Ishikawa (cell line): ENCODE results near the gene CCL15.

Source experiments
- EGR1 ChIP-seq: IDR thresholded peaks from 2 replicates; pipeline ENCODE4 v1.6.1; 2012
- EP300 ChIP-seq: IDR thresholded peaks from 2 replicates; pipeline ENCODE4 v1.6.1; 2012; ENCODE audit warnings: borderline replicate concordance
- YY1 ChIP-seq: IDR thresholded peaks from 2 replicates; pipeline ENCODE4 v1.6.1; 2012; ENCODE audit warnings: low read depth
- TF ChIP-seq, protein P1 (sequence below): IDR thresholded peaks from 2 replicates; pipeline ENCODE4 v1.6.1; 2012; ENCODE audit warnings: low read depth, mild to moderate bottlenecking

DNA sequence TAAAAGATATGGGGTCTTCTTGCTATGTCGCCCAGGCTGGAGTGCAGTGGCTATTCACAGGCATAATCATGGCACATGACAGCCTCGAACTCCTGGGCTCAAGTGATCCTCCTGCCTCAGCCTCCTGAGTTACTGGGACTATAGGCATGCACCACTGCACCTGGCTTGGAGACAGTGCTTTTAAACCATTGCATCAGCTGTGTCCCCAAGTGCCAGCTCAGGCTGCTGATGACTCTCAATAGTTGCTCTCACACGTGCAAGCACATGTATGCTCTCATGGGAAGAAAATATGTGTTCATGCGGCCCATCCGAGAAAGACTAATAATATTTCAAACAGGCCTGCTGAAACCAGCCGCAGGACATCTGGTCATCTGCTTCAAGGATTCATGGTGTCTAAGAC lies 28.8 kb downstream of the CCL15 start:
- TF ChIP-seq, protein P1, sequence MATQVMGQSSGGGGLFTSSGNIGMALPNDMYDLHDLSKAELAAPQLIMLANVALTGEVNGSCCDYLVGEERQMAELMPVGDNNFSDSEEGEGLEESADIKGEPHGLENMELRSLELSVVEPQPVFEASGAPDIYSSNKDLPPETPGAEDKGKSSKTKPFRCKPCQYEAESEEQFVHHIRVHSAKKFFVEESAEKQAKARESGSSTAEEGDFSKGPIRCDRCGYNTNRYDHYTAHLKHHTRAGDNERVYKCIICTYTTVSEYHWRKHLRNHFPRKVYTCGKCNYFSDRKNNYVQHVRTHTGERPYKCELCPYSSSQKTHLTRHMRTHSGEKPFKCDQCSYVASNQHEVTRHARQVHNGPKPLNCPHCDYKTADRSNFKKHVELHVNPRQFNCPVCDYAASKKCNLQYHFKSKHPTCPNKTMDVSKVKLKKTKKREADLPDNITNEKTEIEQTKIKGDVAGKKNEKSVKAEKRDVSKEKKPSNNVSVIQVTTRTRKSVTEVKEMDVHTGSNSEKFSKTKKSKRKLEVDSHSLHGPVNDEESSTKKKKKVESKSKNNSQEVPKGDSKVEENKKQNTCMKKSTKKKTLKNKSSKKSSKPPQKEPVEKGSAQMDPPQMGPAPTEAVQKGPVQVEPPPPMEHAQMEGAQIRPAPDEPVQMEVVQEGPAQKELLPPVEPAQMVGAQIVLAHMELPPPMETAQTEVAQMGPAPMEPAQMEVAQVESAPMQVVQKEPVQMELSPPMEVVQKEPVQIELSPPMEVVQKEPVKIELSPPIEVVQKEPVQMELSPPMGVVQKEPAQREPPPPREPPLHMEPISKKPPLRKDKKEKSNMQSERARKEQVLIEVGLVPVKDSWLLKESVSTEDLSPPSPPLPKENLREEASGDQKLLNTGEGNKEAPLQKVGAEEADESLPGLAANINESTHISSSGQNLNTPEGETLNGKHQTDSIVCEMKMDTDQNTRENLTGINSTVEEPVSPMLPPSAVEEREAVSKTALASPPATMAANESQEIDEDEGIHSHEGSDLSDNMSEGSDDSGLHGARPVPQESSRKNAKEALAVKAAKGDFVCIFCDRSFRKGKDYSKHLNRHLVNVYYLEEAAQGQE, result no peak
- TF ChIP-seq EGR1 (no peak), YY1 (no peak), EP300 (no peak)
